K562 (cell line): ENCODE data around the gene TRMT2A. TPM values are rescaled to one million over a fixed set of nuclear protein-coding genes. Genes with fewer than 3 reads are reported as not detected.
A peak's percentile ranks its signal among the peaks of the same experiment; 100 is the strongest.

Source experiments
- CBX3 ChIP-seq, 2 experiments: IDR thresholded peaks; 1 replicate in 1 of 2; 2 replicates in 1 of 2; pipeline ENCODE4 v1.6.1; 2012; ENCODE audit warnings: inconsistent platforms in 2 of 2, low read length in 2 of 2, borderline replicate concordance in 1 of 2, control low read depth in 1 of 2
- DNMT1 ChIP-seq: fragments of 450-650 bp; IDR thresholded peaks from 2 replicates; pipeline ENCODE4 v1.6.1; 2016; ENCODE audit warnings: antibody characterized with exemption, mild to moderate bottlenecking
- E2F3 ChIP-seq: fragments of 250-450 bp; sonication (Bioruptor Pico); IDR thresholded peaks from 2 replicates; pipeline ENCODE4 v1.4.0; 2020; ENCODE audit warnings: mild to moderate bottlenecking
- ELF4 ChIP-seq: fragments of 450-650 bp; formaldehyde crosslinking; IDR thresholded peaks from 2 replicates; pipeline ENCODE4 v1.4.0; 2022; ENCODE audit warnings: missing genetic modification characterization
- HNRNPH1 ChIP-seq: fragments of 200-400 bp; formaldehyde crosslinking; optimal IDR thresholded peaks from 2 replicates; pipeline ENCODE3; 2017; ENCODE audit warnings: low read depth, mild to moderate bottlenecking, low read length, moderate library complexity
- JUND ChIP-seq, 2 experiments: IDR thresholded peaks; 2 replicates in 1 of 2; 3 replicates in 1 of 2; pipeline ENCODE4 v1.6.1; 2011; ENCODE audit warnings: borderline replicate concordance in 2 of 2, low read depth in 2 of 2, low read length in 2 of 2, improper control_type of control experiment in 1 of 2, missing biosample characterization in 1 of 2, missing genetic modification characterization in 1 of 2, missing genetic modification reagents in 1 of 2
- KHSRP ChIP-seq: fragments of 450-650 bp; IDR thresholded peaks from 2 replicates; pipeline ENCODE4 v1.6.1; 2017
- KLF10 ChIP-seq: fragments of 250-450 bp; sonication (Bioruptor Pico); IDR thresholded peaks from 2 replicates; pipeline ENCODE4 v1.6.1; 2021; ENCODE audit warnings: matching md5 sums
- MED1 ChIP-seq: sonication (generic); formaldehyde crosslinking; IDR thresholded peaks from 2 replicates; pipeline ENCODE4 v1.8.1; 2023; ENCODE audit warnings: missing genetic modification reagents, borderline replicate concordance
- NFATC3 ChIP-seq: fragments of 450-650 bp; IDR thresholded peaks from 2 replicates; pipeline ENCODE4 v1.6.1; 2017; ENCODE audit warnings: mild to moderate bottlenecking
- RBM34 ChIP-seq: fragments of 200-400 bp; formaldehyde crosslinking; IDR thresholded peaks from 2 replicates; pipeline ENCODE4 v1.6.1; 2018; ENCODE audit warnings: low read length, borderline replicate concordance; ENCODE audit not compliant: insufficient read depth
- SAP30 ChIP-seq: fragments of 200-600 bp; sonication (generic); IDR thresholded peaks from 2 replicates; pipeline ENCODE4 v1.6.1; 2012; ENCODE audit warnings: borderline replicate concordance, low read depth, mild to moderate bottlenecking, moderate library complexity, low read length, control low read depth, inconsistent platforms; ENCODE audit not compliant: insufficient read depth, poor library complexity, severe bottlenecking
- SNRNP70 ChIP-seq: fragments of 200-400 bp; formaldehyde crosslinking; optimal IDR thresholded peaks from 2 replicates; pipeline ENCODE3; 2017; ENCODE audit warnings: low read depth, low read length
- SP1 ChIP-seq: sonication (generic); formaldehyde crosslinking; IDR thresholded peaks from 2 replicates; pipeline ENCODE4 v1.8.1; 2022; ENCODE audit warnings: mild to moderate bottlenecking, missing genetic modification reagents
- THAP7 ChIP-seq: fragments of 250-450 bp; sonication (Bioruptor Pico); IDR thresholded peaks from 2 replicates; pipeline ENCODE4 v1.5.0; 2021
- WHSC1 ChIP-seq: IDR thresholded peaks from one replicate; pipeline ENCODE4 v1.6.1; 2012; ENCODE audit warnings: low read length, control low read depth, inconsistent platforms
- ZFX ChIP-seq: sonication (generic); formaldehyde crosslinking; IDR thresholded peaks from 2 replicates; pipeline ENCODE4 v1.8.0; 2022; ENCODE audit warnings: mild to moderate bottlenecking, missing genetic modification reagents, moderate library complexity
- ZNF121 ChIP-seq: sonication (generic); formaldehyde crosslinking; conservative IDR thresholded peaks from 2 replicates; pipeline ENCODE4 v1.8.0; 2022; ENCODE audit warnings: missing genetic modification reagents
- ZNF134 ChIP-seq: fragments of 250-450 bp; sonication (Bioruptor Pico); conservative IDR thresholded peaks from 2 replicates; pipeline ENCODE4 v1.4.0; 2020
- ZNF253 ChIP-seq: fragments of 250-450 bp; sonication (Bioruptor Pico); conservative IDR thresholded peaks from 2 replicates; pipeline ENCODE4 v1.6.1; 2021; ENCODE audit warnings: mild to moderate bottlenecking
- polyA plus RNA-seq, 8 experiments: library from polyadenylated mRNA; depleted of rRNA in 4 of 8; stranded (reverse) in 5 of 8; unstranded in 3 of 8; fragments of >200 nt; fragmentation: Nextera tagmentation in 2 of 8; fragmentation: Illumina TruSeq in 1 of 8; extraction: Ambion mirVana in 2 of 8; extraction: Trizol in 1 of 8; gene quantifications; 2 replicates each; pipeline versions ENCODE4 v1.2.1 to v1.2.3, GENCODE V29; 2011 to 2014; ENCODE audit warnings: inconsistent platforms in 1 of 8, missing spikeins in 1 of 8
- total RNA-seq, 7 experiments: library from RNA; depleted of rRNA in 6 of 7; stranded (reverse); fragments of >200 nt in 6 of 7; fragmentation: Illumina TruSeq in 2 of 7; extraction: Trizol in 2 of 7; gene quantifications; 2 replicates each; pipeline versions ENCODE4 v1.2.1 to v1.2.3, GENCODE V29; 2011 to 2021; ENCODE audit warnings: low replicate concordance in 1 of 7
- TF ChIP-seq, protein P1 (sequence below): fragments of 250-450 bp; sonication (Bioruptor Pico); IDR thresholded peaks from 2 replicates; pipeline ENCODE4 v1.4.0; 2020; ENCODE audit warnings: mild to moderate bottlenecking, moderate library complexity, borderline replicate concordance
- TF ChIP-seq, protein P2 (sequence below): fragments of 450-650 bp; IDR thresholded peaks from 2 replicates; pipeline ENCODE4 v1.6.1; 2014; ENCODE audit warnings: low read depth, mild to moderate bottlenecking, moderate library complexity, borderline replicate concordance
- TF ChIP-seq, protein P3 (sequence below): fragments of 250-450 bp; sonication (Bioruptor Pico); IDR thresholded peaks from 2 replicates; pipeline ENCODE4 v1.4.0; 2020

Gene TRMT2A
- total and polyA plus RNA-seq, 9 of the 15 experiments (the other 6 are each of a cell fraction or from before 2014, with no cell fraction given): 1.6 to 265 (median 140) TPM

DNA sequence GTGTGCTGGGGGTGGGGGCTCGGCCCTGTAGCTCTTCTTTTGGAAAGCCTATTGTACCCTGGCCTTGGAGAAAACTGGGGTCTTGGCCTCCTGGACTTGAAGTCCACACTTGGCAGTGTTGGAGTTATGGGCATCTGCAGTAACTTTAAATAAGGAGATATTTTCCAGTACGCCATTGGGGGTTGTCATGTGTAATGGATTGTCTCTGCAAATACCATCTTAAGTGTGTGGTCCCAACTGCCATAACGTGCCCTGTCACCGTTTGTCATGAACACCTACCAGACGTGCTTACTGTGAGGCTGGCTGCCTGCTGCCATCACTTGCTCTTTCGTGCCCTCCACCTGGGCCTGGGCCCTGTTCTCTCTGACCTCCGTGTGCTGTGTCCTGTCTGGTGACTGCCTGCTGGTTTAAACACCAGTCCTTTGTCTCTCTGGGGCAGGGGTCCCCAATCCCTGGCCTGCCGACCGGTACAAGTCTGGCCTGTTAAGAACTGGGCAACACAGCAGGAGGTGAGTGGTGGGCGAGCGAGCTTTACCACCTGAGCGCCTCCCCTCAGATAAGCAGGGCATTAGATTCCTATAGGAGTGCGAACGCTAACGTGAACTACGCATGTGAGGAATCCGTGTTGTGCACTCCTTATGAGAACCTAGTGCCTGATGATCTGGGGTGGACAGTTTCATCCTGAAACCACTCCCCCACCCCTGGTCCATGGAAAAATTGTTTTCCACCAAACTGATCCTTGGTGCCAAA lies 11.0 kb upstream of the TRMT2A start (continued):
- TF ChIP-seq, protein P1, sequence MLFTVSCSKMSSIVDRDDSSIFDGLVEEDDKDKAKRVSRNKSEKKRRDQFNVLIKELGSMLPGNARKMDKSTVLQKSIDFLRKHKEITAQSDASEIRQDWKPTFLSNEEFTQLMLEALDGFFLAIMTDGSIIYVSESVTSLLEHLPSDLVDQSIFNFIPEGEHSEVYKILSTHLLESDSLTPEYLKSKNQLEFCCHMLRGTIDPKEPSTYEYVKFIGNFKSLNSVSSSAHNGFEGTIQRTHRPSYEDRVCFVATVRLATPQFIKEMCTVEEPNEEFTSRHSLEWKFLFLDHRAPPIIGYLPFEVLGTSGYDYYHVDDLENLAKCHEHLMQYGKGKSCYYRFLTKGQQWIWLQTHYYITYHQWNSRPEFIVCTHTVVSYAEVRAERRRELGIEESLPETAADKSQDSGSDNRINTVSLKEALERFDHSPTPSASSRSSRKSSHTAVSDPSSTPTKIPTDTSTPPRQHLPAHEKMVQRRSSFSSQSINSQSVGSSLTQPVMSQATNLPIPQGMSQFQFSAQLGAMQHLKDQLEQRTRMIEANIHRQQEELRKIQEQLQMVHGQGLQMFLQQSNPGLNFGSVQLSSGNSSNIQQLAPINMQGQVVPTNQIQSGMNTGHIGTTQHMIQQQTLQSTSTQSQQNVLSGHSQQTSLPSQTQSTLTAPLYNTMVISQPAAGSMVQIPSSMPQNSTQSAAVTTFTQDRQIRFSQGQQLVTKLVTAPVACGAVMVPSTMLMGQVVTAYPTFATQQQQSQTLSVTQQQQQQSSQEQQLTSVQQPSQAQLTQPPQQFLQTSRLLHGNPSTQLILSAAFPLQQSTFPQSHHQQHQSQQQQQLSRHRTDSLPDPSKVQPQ: no peak
- TF ChIP-seq WHSC1 (no peak), ELF4 (CRISPR knock-in tag) (0 out of 2 replicates have a peak, but pooled peaks have one; percentile 7), E2F3 (CRISPR knock-in tag) (peak; percentile 29; the same call in 1 of the 2 replicates), DNMT1 (0 out of 2 replicates have a peak, but pooled peaks have one; percentile 9), MED1 (no peak), THAP7 (CRISPR knock-in tag) (no peak), RBM34 (no peak), NFATC3 (no peak; the same call in 1 of the 2 replicates), SAP30 (no peak), JUND (IDR thresholded peaks at IDR 0.05; ENCODE audit: borderline replicate concordance, low read depth, low read length) (no peak), JUND (tag; IDR thresholded peaks at IDR 0.05; ENCODE audit: borderline replicate concordance, low read depth, low read length) (no peak), KHSRP (no peak), ZNF121 (CRISPR knock-in tag) (no peak), SP1 (CRISPR knock-in tag) (no peak), ZNF134 (no peak), ZFX (CRISPR knock-in tag) (no peak), KLF10 (no peak), CBX3 (IDR thresholded peaks at IDR 0.05; ENCODE audit: borderline replicate concordance in 1 of 2, low read length in 2 of 2) (no peak), HNRNPH1 (no peak), SNRNP70 (no peak), ZNF253 (CRISPR knock-in tag) (no peak)
- TF ChIP-seq, protein P2, sequence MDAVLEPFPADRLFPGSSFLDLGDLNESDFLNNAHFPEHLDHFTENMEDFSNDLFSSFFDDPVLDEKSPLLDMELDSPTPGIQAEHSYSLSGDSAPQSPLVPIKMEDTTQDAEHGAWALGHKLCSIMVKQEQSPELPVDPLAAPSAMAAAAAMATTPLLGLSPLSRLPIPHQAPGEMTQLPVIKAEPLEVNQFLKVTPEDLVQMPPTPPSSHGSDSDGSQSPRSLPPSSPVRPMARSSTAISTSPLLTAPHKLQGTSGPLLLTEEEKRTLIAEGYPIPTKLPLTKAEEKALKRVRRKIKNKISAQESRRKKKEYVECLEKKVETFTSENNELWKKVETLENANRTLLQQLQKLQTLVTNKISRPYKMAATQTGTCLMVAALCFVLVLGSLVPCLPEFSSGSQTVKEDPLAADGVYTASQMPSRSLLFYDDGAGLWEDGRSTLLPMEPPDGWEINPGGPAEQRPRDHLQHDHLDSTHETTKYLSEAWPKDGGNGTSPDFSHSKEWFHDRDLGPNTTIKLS: no peak
- TF ChIP-seq, protein P3, sequence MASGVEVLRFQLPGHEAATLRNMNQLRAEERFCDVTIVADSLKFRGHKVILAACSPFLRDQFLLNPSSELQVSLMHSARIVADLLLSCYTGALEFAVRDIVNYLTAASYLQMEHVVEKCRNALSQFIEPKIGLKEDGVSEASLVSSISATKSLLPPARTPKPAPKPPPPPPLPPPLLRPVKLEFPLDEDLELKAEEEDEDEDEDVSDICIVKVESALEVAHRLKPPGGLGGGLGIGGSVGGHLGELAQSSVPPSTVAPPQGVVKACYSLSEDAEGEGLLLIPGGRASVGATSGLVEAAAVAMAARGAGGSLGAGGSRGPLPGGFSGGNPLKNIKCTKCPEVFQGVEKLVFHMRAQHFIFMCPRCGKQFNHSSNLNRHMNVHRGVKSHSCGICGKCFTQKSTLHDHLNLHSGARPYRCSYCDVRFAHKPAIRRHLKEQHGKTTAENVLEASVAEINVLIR (CRISPR knock-in tag): no peak
